ENCODE results near the gene UPK3B. TPM values are rescaled to one million over a fixed set of nuclear protein-coding genes. Genes with fewer than 3 reads are reported as not detected.
"Not testable (repeated sequence)": the region's sequence is repeated elsewhere in the genome, so short reads cannot be mapped to it uniquely, and the experiment has no call there.

The UPK3B gene
- total and polyA plus RNA-seq, 2 of the 13 experiments (the other 11 are each of a cell fraction or from before 2014, with no cell fraction given) = not detected

GRCh38 chr7:76486618-76487017, 23.7 kb upstream of the UPK3B start:
- H3K9ac ChIP-seq (ENCODE audit: insufficient read depth, low read depth, low read length) = not testable (repeated sequence)

GRCh38 chr7:76487969-76488368, 22.4 kb upstream of the UPK3B start:
- FAIRE-seq; H3K9ac ChIP-seq (ENCODE audit: insufficient read depth, low read depth, low read length); in situ Hi-C loops (cut with HindIII; ENCODE audit: extremely low pct_ligation_motif_present, low pct_unique_long_range_greater_than_20kb); DNase-seq (ENCODE audit: low spot score); H3K79me2 ChIP-seq (ENCODE audit: insufficient read depth, low read length); H3K4me1 ChIP-seq (ENCODE audit: insufficient read depth, low read length); H3K36me3 ChIP-seq (replicated peaks in 1 of 2; ENCODE audit: control insufficient read depth in 1 of 2, insufficient read depth in 2 of 2, low read length in 2 of 2); H4K20me1 ChIP-seq (ENCODE audit: insufficient read depth, low read length); H3K4me2 ChIP-seq (ENCODE audit: low read depth, low read length); BruUV-seq (replicated peaks); intact Hi-C loops (cut with micrococcal nuclease; ENCODE audit: unreplicated experiment); CTCF ChIA-PET (ENCODE audit: low intra/inter-chr PET ratio, low total read pairs); ATAC-seq; H3K27me3 ChIP-seq (ENCODE audit: control insufficient read depth in 1 of 2, insufficient read depth in 2 of 2, low read length in 2 of 2); H2AFZ ChIP-seq (ENCODE audit: low read length); H3K4me3 ChIP-seq (replicated peaks in 1 of 3; ENCODE audit: insufficient read depth in 1 of 3, low read depth in 2 of 3, low read length in 3 of 3); H3K27ac ChIP-seq (ENCODE audit: extremely low read length, insufficient read depth, low read length); H3K9me3 ChIP-seq (ENCODE audit: low read length); POLR2A ChIA-PET: not testable (repeated sequence)
- 98% methylated on average over 8 of the region's 13 CpGs for WGBS (ENCODE audit: low lambda C conversion rate)

More at GRCh38 chr7:76486618-76487017, 23.7 kb upstream of the UPK3B start:
- in situ Hi-C loops (cut with HindIII; ENCODE audit: extremely low pct_ligation_motif_present, low pct_unique_long_range_greater_than_20kb); ATAC-seq; H3K27ac ChIP-seq (ENCODE audit: extremely low read length, insufficient read depth, low read length); DNase-seq (ENCODE audit: low spot score); POLR2A ChIA-PET; H3K4me1 ChIP-seq (ENCODE audit: insufficient read depth, low read length); intact Hi-C loops (cut with micrococcal nuclease; ENCODE audit: unreplicated experiment); BruUV-seq (replicated peaks); H3K4me3 ChIP-seq (replicated peaks in 1 of 3; ENCODE audit: insufficient read depth in 1 of 3, low read depth in 2 of 3, low read length in 3 of 3); CTCF ChIA-PET (ENCODE audit: low intra/inter-chr PET ratio, low total read pairs); H3K36me3 ChIP-seq (replicated peaks in 1 of 2; ENCODE audit: control insufficient read depth in 1 of 2, insufficient read depth in 2 of 2, low read length in 2 of 2); H3K27me3 ChIP-seq (ENCODE audit: control insufficient read depth in 1 of 2, insufficient read depth in 2 of 2, low read length in 2 of 2); H3K9me3 ChIP-seq (ENCODE audit: low read length); H3K4me2 ChIP-seq (ENCODE audit: low read depth, low read length); H3K79me2 ChIP-seq (ENCODE audit: insufficient read depth, low read length); H4K20me1 ChIP-seq (ENCODE audit: insufficient read depth, low read length); FAIRE-seq; H2AFZ ChIP-seq (ENCODE audit: low read length): not testable (repeated sequence)
- WGBS (ENCODE audit: low lambda C conversion rate) = 93% methylated on average over 2 of the region's 5 CpGs

GRCh38 chr7:76492139-76492538, 18.2 kb upstream of the UPK3B start:
- BruUV-seq (replicated peaks); H3K4me1 ChIP-seq (ENCODE audit: insufficient read depth, low read length); POLR2A ChIA-PET; H3K9me3 ChIP-seq (ENCODE audit: low read length); DNase-seq (ENCODE audit: low spot score); CTCF ChIA-PET (ENCODE audit: low intra/inter-chr PET ratio, low total read pairs); H3K4me2 ChIP-seq (ENCODE audit: low read depth, low read length); H3K4me3 ChIP-seq (replicated peaks in 1 of 3; ENCODE audit: insufficient read depth in 1 of 3, low read depth in 2 of 3, low read length in 3 of 3); H3K27ac ChIP-seq (ENCODE audit: extremely low read length, insufficient read depth, low read length); H3K27me3 ChIP-seq (ENCODE audit: control insufficient read depth in 1 of 2, insufficient read depth in 2 of 2, low read length in 2 of 2); FAIRE-seq; H3K9ac ChIP-seq (ENCODE audit: insufficient read depth, low read depth, low read length); H3K79me2 ChIP-seq (ENCODE audit: insufficient read depth, low read length); H2AFZ ChIP-seq (ENCODE audit: low read length); ATAC-seq; H4K20me1 ChIP-seq (ENCODE audit: insufficient read depth, low read length); intact Hi-C loops (cut with micrococcal nuclease; ENCODE audit: unreplicated experiment); in situ Hi-C loops (cut with HindIII; ENCODE audit: extremely low pct_ligation_motif_present, low pct_unique_long_range_greater_than_20kb); H3K36me3 ChIP-seq (replicated peaks in 1 of 2; ENCODE audit: control insufficient read depth in 1 of 2, insufficient read depth in 2 of 2, low read length in 2 of 2): not testable (repeated sequence)
- 100% methylated on average over 4 of the region's 10 CpGs for WGBS (ENCODE audit: low lambda C conversion rate)

- intact Hi-C loops (cut with micrococcal nuclease; ENCODE audit: unreplicated experiment); POLR2A ChIA-PET; H3K4me3 ChIP-seq (replicated peaks in 1 of 3; ENCODE audit: insufficient read depth in 1 of 3, low read depth in 2 of 3, low read length in 3 of 3); H3K4me2 ChIP-seq (ENCODE audit: low read depth, low read length); FAIRE-seq; H3K4me1 ChIP-seq (ENCODE audit: insufficient read depth, low read length); CTCF ChIA-PET (ENCODE audit: low intra/inter-chr PET ratio, low total read pairs); H3K9me3 ChIP-seq (ENCODE audit: low read length); H4K20me1 ChIP-seq (ENCODE audit: insufficient read depth, low read length); H3K27me3 ChIP-seq (ENCODE audit: control insufficient read depth in 1 of 2, insufficient read depth in 2 of 2, low read length in 2 of 2); ATAC-seq; H3K79me2 ChIP-seq (ENCODE audit: insufficient read depth, low read length); DNase-seq (ENCODE audit: low spot score); BruUV-seq (replicated peaks); H3K36me3 ChIP-seq (replicated peaks in 1 of 2; ENCODE audit: control insufficient read depth in 1 of 2, insufficient read depth in 2 of 2, low read length in 2 of 2); H2AFZ ChIP-seq (ENCODE audit: low read length); H3K9ac ChIP-seq (ENCODE audit: insufficient read depth, low read depth, low read length); H3K27ac ChIP-seq (ENCODE audit: extremely low read length, insufficient read depth, low read length); in situ Hi-C loops (cut with HindIII; ENCODE audit: extremely low pct_ligation_motif_present, low pct_unique_long_range_greater_than_20kb): not testable (repeated sequence)
- WGBS (ENCODE audit: low lambda C conversion rate) = 99% methylated on average over 15 of the region's 16 CpGs
Observed at GRCh38 chr7:76495717-76496116, 14.6 kb upstream of the UPK3B start.

All from HepG2 (cell line).